DOHH2 (cell line): ENCODE measurements around the gene GPSM1.

Experiments used
- H3F3A ChIP-seq: fragments of 200-600 bp; sonication (generic), shearing (Covaris generic); 2 replicates; pipeline ENCODE4 v1.6.0; 2016; ENCODE audit warnings: antibody characterized with exemption, mild to moderate bottlenecking; ENCODE audit not compliant: control insufficient read depth, insufficient read depth
- H3K27ac ChIP-seq: fragments of 200-600 bp; sonication (generic); 2 replicates; pipeline ENCODE4 v1.5.1; 2014; ENCODE audit warnings: low read depth, mild to moderate bottlenecking, low read length, moderate library complexity
- H3K27me3 ChIP-seq: fragments of 200-600 bp; sonication (generic); 2 replicates; pipeline ENCODE4 v1.6.1; 2014; ENCODE audit warnings: mild to moderate bottlenecking, low read length, mixed read lengths; ENCODE audit not compliant: control insufficient read depth
- H3K36me3 ChIP-seq: fragments of 200-600 bp; sonication (generic); 2 replicates; pipeline ENCODE4 v1.6.1; 2014; ENCODE audit warnings: mild to moderate bottlenecking, low read length, moderate library complexity, mixed read lengths; ENCODE audit not compliant: control insufficient read depth
- H3K4me1 ChIP-seq: fragments of 200-600 bp; sonication (generic); 2 replicates; pipeline ENCODE4 v1.6.1; 2014; ENCODE audit warnings: mild to moderate bottlenecking, low read length, mixed read lengths; ENCODE audit not compliant: control insufficient read depth
- H3K4me2 ChIP-seq: fragments of 200-600 bp; sonication (generic); 2 replicates; pipeline ENCODE4 v1.6.0; 2014; ENCODE audit warnings: mild to moderate bottlenecking, low read length, moderate library complexity
- H3K4me3 ChIP-seq: fragments of 200-600 bp; sonication (generic); 2 replicates; pipeline ENCODE4 v1.5.1; 2014; ENCODE audit warnings: mild to moderate bottlenecking, low read length, mixed read lengths
- H3K79me2 ChIP-seq: fragments of 200-600 bp; sonication (generic); 2 replicates; pipeline ENCODE4 v1.6.1; 2014; ENCODE audit warnings: mild to moderate bottlenecking, low read length, mixed read lengths; ENCODE audit not compliant: control insufficient read depth
- H3K9me2 ChIP-seq: fragments of 200-600 bp; sonication (generic); replicated peaks from 2 replicates; pipeline ENCODE4 v1.6.1; 2014; ENCODE audit warnings: mild to moderate bottlenecking, low read length, mixed read lengths; ENCODE audit not compliant: control insufficient read depth
- H3K9me3 ChIP-seq: fragments of 200-600 bp; sonication (generic); 2 replicates; pipeline ENCODE4 v1.6.1; 2014; ENCODE audit warnings: antibody characterized with exemption, low read length, mixed read lengths; ENCODE audit not compliant: control insufficient read depth, insufficient read depth
- H4K20me1 ChIP-seq: fragments of 200-600 bp; sonication (generic); 2 replicates; pipeline ENCODE4 v1.6.0; 2014; ENCODE audit warnings: low read depth, mild to moderate bottlenecking, antibody characterized with exemption, low read length, moderate library complexity; ENCODE audit not compliant: control insufficient read depth, insufficient read depth
- CTCF ChIP-seq: fragments of 200-600 bp; sonication (generic); IDR thresholded peaks from one replicate; pipeline ENCODE4 v1.5.1; 2014; ENCODE audit warnings: antibody characterized with exemption, mild to moderate bottlenecking, low read depth, low read length; ENCODE audit not compliant: poor library complexity, severe bottlenecking
- EZH2phosphoT487 ChIP-seq: fragments of 200-600 bp; sonication (generic); IDR thresholded peaks from 2 replicates; pipeline ENCODE4 v1.6.1; 2017; ENCODE audit warnings: borderline replicate concordance, mild to moderate bottlenecking, antibody characterized with exemption, low read length, moderate library complexity, mixed read lengths

The GPSM1 gene

GRCh38 chr9:136312436-136312835, 14.9 kb upstream of the GPSM1 start:
- H3K27me3 ChIP-seq, result 0 out of 2 replicates have a peak, but pooled peaks cover under 1% of the 10 kb centered on the region
- peaks cover 13% of the 10 kb centered on the region for H3F3A ChIP-seq
- no peaks in the 10 kb centered on the region for H3K9me2 ChIP-seq
- peaks cover 42% of the 10 kb centered on the region for H3K4me1 ChIP-seq
- H3K79me2 ChIP-seq, result no peaks in the 10 kb centered on the region
- H3K36me3 ChIP-seq, result no peaks in the 10 kb centered on the region
- no peak overlapping the region for H3K27ac ChIP-seq
- H3K9me3 ChIP-seq, result peaks cover 29% of the 10 kb centered on the region
- no peak overlapping the region for H3K4me2 ChIP-seq
- TF ChIP-seq EZH2phosphoT487 (no peak), CTCF (peak; percentile 68)
- H3K4me3 ChIP-seq, result no peak overlapping the region
- H4K20me1 ChIP-seq, result no peaks in the 10 kb centered on the region

GRCh38 chr9:136313111-136314055, 14.0 kb upstream of the GPSM1 start:
- Histone ChIP-seq H3K36me3 (no peaks in the 10 kb centered on the region), H3K27ac (no peak overlapping the region), H3K27me3 (no peaks in the 10 kb centered on the region), H3K9me2 (no peaks in the 10 kb centered on the region), H4K20me1 (no peaks in the 10 kb centered on the region), H3K4me3 (no peak overlapping the region), H3K79me2 (no peaks in the 10 kb centered on the region), H3F3A (peaks cover 4% of the 10 kb centered on the region; the same call in 1 of the 2 replicates), H3K4me2 (no peak overlapping the region), H3K9me3 (peaks cover 24% of the 10 kb centered on the region), H3K4me1 (peaks cover 51% of the 10 kb centered on the region)
- no peak for TF ChIP-seq EZH2phosphoT487
- TF ChIP-seq CTCF, result peak; percentile 26

GRCh38 chr9:136314056-136314416, 13.3 kb upstream of the GPSM1 start:
- Histone ChIP-seq H3K9me3 (peaks cover 20% of the 10 kb centered on the region), H3K4me1 (peaks cover 53% of the 10 kb centered on the region), H3K27me3 (no peaks in the 10 kb centered on the region), H3K36me3 (no peaks in the 10 kb centered on the region), H3K79me2 (no peaks in the 10 kb centered on the region), H3K9me2 (no peaks in the 10 kb centered on the region), H3K4me3 (no peak overlapping the region), H3K4me2 (no peak overlapping the region), H3K27ac (no peak overlapping the region), H4K20me1 (no peaks in the 10 kb centered on the region), H3F3A (no peaks in the 10 kb centered on the region)
- TF ChIP-seq CTCF, result no peak
- TF ChIP-seq EZH2phosphoT487, result no peak
